ENCODE results near the gene SLC17A9.

The SLC17A9 gene

DNA sequence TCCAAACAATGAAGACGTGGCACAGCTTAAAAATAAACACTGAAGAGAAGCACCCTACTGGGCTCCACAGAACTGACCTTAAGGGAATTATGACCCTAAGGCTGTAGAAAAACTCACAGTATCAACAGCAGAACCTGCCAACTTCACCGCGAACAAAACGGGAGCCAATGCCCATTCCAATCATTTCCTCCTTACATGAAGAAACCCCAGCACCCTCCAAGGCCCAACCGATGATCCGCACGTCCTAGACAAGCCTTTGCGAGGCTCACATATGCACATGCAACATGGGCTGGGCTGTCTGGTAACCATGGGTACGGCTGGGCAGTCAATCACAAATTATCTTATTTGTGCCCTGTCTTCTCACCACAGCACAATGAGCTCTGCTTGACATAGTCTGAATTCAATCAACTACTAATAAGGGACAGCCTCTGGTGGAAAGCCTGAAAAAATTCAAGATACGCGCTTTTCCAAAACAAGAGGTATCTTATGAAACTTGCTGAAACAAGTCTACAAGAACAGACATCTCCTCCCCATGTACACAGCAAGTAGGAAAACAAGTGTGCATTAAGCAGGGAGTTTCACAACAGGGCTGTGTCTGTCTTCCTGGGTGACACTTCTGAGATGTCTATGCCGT lies 27.9 kb upstream of the SLC17A9 start:
- peak overlapping the region; percentile 66 to 98 (median 92) for H3K4me3 ChIP-seq
- TF ChIP-seq Cebpa-rat (IDR thresholded peaks at IDR 0.05): no peak
- H3K27me3 ChIP-seq: no peaks in the 10 kb centered on the region
- H3K27ac ChIP-seq: peak overlapping the region in 10 of 11 experiments; percentile 89 to 96 (median 94); a peak in 17 of 22 replicates
- H3K4me1 ChIP-seq: peaks cover 67 to 82% (median 79%) of the 10 kb centered on the region in 10 experiments
- H3K9ac ChIP-seq: peak overlapping the region; percentile 92 to 98 (median 97)
- H3K36me3 ChIP-seq: peaks cover 0 to 11% (median 0%) of the 10 kb centered on the region in 11 experiments; a peak in 4 of 22 replicates
- H3K9me3 ChIP-seq (replicated peaks in 1 of 11): no peaks in the 10 kb centered on the region
- H3K4me2 ChIP-seq: peak overlapping the region; percentile 89 to 99 (median 93)
- peaks cover 71 to 95% (median 91%) of the 10 kb centered on the region in 11 experiments for H4K20me1 ChIP-seq

GRCh38 chr20:62925076-62925419 lies 27.5 kb upstream of the SLC17A9 start:
- Histone ChIP-seq H3K4me3 (peak overlapping the region; percentile 66 to 98 (median 92)), H3K9ac (peak overlapping the region; percentile 92 to 98 (median 97)), H3K27ac (peak overlapping the region; percentile 89 to 96 (median 94); a peak in 21 of 22 replicates), H3K4me1 (peaks cover 67 to 82% (median 79%) of the 10 kb centered on the region in 10 experiments), H3K27me3 (no peaks in the 10 kb centered on the region), H3K36me3 (peaks cover 0 to 10% (median 0%) of the 10 kb centered on the region in 11 experiments; a peak in 4 of 22 replicates), H3K9me3 (replicated peaks in 1 of 11) (no peaks in the 10 kb centered on the region), H3K4me2 (peak overlapping the region; percentile 89 to 99 (median 93)), H4K20me1 (peaks cover 66 to 95% (median 91%) of the 10 kb centered on the region in 11 experiments)
- no peak for TF ChIP-seq Cebpa-rat (IDR thresholded peaks at IDR 0.05)

- H4K20me1 ChIP-seq: peaks cover 66 to 95% (median 91%) of the 10 kb centered on the region in 11 experiments
Measured at GRCh38 chr20:62925420-62926228, 26.9 kb upstream of the SLC17A9 start.

GRCh38 chr20:62926229-62927127 lies 26.0 kb upstream of the SLC17A9 start, which contains the start of gene DIDO1:
TSS of gene DIDO1 (minus strand) at chr20:62926505.
- no peaks in the 10 kb centered on the region for H3K9me3 ChIP-seq (replicated peaks in 1 of 11)
- H3K4me2 ChIP-seq: peak within 1 kb of the TSS; percentile 93 to 100 (median 98)
- peak within 1 kb of the TSS; percentile 89 to 96 (median 94) for H3K27ac ChIP-seq
- peak within 1 kb of the TSS; percentile 66 to 98 (median 92) for H3K4me3 ChIP-seq
- H4K20me1 ChIP-seq: peaks cover 66 to 95% (median 91%) of the 10 kb centered on the region in 11 experiments
- no peaks in the 10 kb centered on the region for H3K27me3 ChIP-seq
- H3K36me3 ChIP-seq: peaks cover 0 to 8% (median 0%) of the 10 kb centered on the region in 11 experiments; a peak in 6 of 22 replicates
- H3K9ac ChIP-seq: peak within 1 kb of the TSS; percentile 92 to 98 (median 97)
- TF ChIP-seq Cebpa-rat (IDR thresholded peaks at IDR 0.05): no peak
- peaks cover 67 to 82% (median 79%) of the 10 kb centered on the region in 10 experiments for H3K4me1 ChIP-seq

More at GRCh38 chr20:62925420-62926228, 26.9 kb upstream of the SLC17A9 start:
- TF ChIP-seq Cebpa-rat (IDR thresholded peaks at IDR 0.05): no peak
- H3K4me2 ChIP-seq: peak overlapping the region; percentile 89 to 99 (median 93)
- no peaks in the 10 kb centered on the region for H3K9me3 ChIP-seq (replicated peaks in 1 of 11)
- H3K4me3 ChIP-seq: peak overlapping the region; percentile 66 to 98 (median 92)
- peak overlapping the region; percentile 92 to 98 (median 97) for H3K9ac ChIP-seq
- H3K27ac ChIP-seq: peak overlapping the region; percentile 89 to 96 (median 94)
- H3K27me3 ChIP-seq: no peaks in the 10 kb centered on the region
- H3K4me1 ChIP-seq: peaks cover 67 to 82% (median 79%) of the 10 kb centered on the region in 10 experiments
- peaks cover 0 to 7% (median 0%) of the 10 kb centered on the region in 11 experiments; a peak in 4 of 22 replicates for H3K36me3 ChIP-seq

GRCh38 chr20:62927128-62927705 lies 25.3 kb upstream of the SLC17A9 start:
- peaks cover 0 to 15% (median 5%) of the 10 kb centered on the region in 11 experiments; a peak in 9 of 22 replicates for H3K36me3 ChIP-seq
- H3K4me1 ChIP-seq: peaks cover 71 to 86% (median 83%) of the 10 kb centered on the region in 10 experiments
- H3K27ac ChIP-seq: peak overlapping the region in 10 of 11 experiments; percentile 89 to 96 (median 94); a peak in 18 of 22 replicates
- H3K4me3 ChIP-seq: peak overlapping the region; percentile 66 to 98 (median 92)
- no peaks in the 10 kb centered on the region for H3K9me3 ChIP-seq (replicated peaks in 1 of 11)
- TF ChIP-seq Cebpa-rat (IDR thresholded peaks at IDR 0.05): no peak
- H3K27me3 ChIP-seq: no peaks in the 10 kb centered on the region
- H4K20me1 ChIP-seq: peaks cover 65 to 96% (median 91%) of the 10 kb centered on the region in 11 experiments
- H3K4me2 ChIP-seq: peak overlapping the region; percentile 85 to 100 (median 97)
- peak overlapping the region; percentile 92 to 98 (median 97) for H3K9ac ChIP-seq

GRCh38 chr20:62928246-62928939 lies 24.1 kb upstream of the SLC17A9 start:
- Histone ChIP-seq H3K4me2 (peak overlapping the region; percentile 85 to 100 (median 97)), H3K4me3 (peak overlapping the region; percentile 58 to 95 (median 66)), H4K20me1 (peaks cover 64 to 96% (median 91%) of the 10 kb centered on the region in 11 experiments), H3K27me3 (no peaks in the 10 kb centered on the region), H3K9ac (peak overlapping the region; percentile 65 to 97 (median 83)), H3K4me1 (peaks cover 66 to 85% (median 78%) of the 10 kb centered on the region in 10 experiments), H3K9me3 (replicated peaks in 1 of 11) (no peaks in the 10 kb centered on the region), H3K36me3 (peaks cover 5 to 27% (median 17%) of the 10 kb centered on the region in 11 experiments; a peak in 19 of 22 replicates), H3K27ac (peak overlapping the region; percentile 53 to 96 (median 73))
- TF ChIP-seq Cebpa-rat (IDR thresholded peaks at IDR 0.05): no peak

GRCh38 chr20:62929051-62929538 lies 23.4 kb upstream of the SLC17A9 start:
- Histone ChIP-seq H3K4me3 (peak overlapping the region; percentile 58 to 95 (median 66)), H3K9me3 (replicated peaks in 1 of 11) (no peaks in the 10 kb centered on the region), H3K4me2 (peak overlapping the region; percentile 85 to 100 (median 97)), H3K4me1 (peaks cover 63 to 85% (median 78%) of the 10 kb centered on the region in 10 experiments), H4K20me1 (peaks cover 64 to 96% (median 91%) of the 10 kb centered on the region in 11 experiments), H3K36me3 (peaks cover 8 to 34% (median 24%) of the 10 kb centered on the region in 11 experiments), H3K27me3 (no peaks in the 10 kb centered on the region), H3K9ac (peak overlapping the region; percentile 65 to 97 (median 83)), H3K27ac (peak overlapping the region; percentile 53 to 96 (median 73))
- no peak for TF ChIP-seq Cebpa-rat (IDR thresholded peaks at IDR 0.05)
